Sigmoid colon (tissue), 7 donors: ENCODE results near the gene FIBCD1. TPM values are rescaled to one million over a fixed set of nuclear protein-coding genes. Genes with fewer than 3 reads are reported as not detected.

ENCODE experiments used
- DNase-seq: peaks from one replicate; pipeline ENCODE4 v3.0.0-alpha.2; 2019
- H3K27ac ChIP-seq, 4 donors: fragments of 200-600 bp; sonication (generic); one replicate each; pipeline ENCODE4 v1.5.1; 2016 to 2019; ENCODE audit warnings: mild to moderate bottlenecking in 1 of 4
- H3K27me3 ChIP-seq, 3 donors: fragments of 200-600 bp; sonication (generic); one replicate each; pipeline ENCODE4 v1.5.1; 2019; ENCODE audit warnings: mild to moderate bottlenecking in 1 of 3
- H3K36me3 ChIP-seq, 4 donors: fragments of 200-600 bp; sonication (generic); one replicate each; pipeline ENCODE4 v1.5.1; 2016 to 2019
- H3K4me1 ChIP-seq, 4 donors: fragments of 200-600 bp; sonication (generic); one replicate each; pipeline ENCODE4 v1.5.1; 2017 to 2019
- H3K4me3 ChIP-seq, 4 donors: fragments of 200-600 bp; sonication (generic); one replicate each; pipeline ENCODE4 v1.5.1; 2017 to 2019; ENCODE audit warnings: mild to moderate bottlenecking in 2 of 4, moderate library complexity in 1 of 4
- H3K9me3 ChIP-seq, 4 donors: fragments of 200-600 bp in 3 of 4; sonication (generic) in 3 of 4; one replicate each; pipeline versions ENCODE4 v1.5.1 to v1.6.1; 2013 to 2019
- CTCF ChIP-seq, 4 experiments: fragments of 450-650 bp in 3 of 4; fragments of 200-600 bp in 1 of 4; IDR thresholded peaks; one replicate each; pipeline ENCODE4 v1.5.1; 2016 to 2019; ENCODE audit warnings: antibody characterized with exemption in 4 of 4, mild to moderate bottlenecking in 3 of 4, moderate library complexity in 2 of 4
- EP300 ChIP-seq, 4 donors: sonication (generic); formaldehyde crosslinking; IDR thresholded peaks; one replicate each; pipeline ENCODE4 v1.6.1; 2017; ENCODE audit warnings: antibody characterized with exemption in 4 of 4
- POLR2A ChIP-seq, 2 donors: fragments of 450-650 bp; IDR thresholded peaks; one replicate each; pipeline ENCODE4 v1.6.1; 2016; ENCODE audit warnings: antibody characterized with exemption in 2 of 2, mild to moderate bottlenecking in 2 of 2, moderate library complexity in 2 of 2
- POLR2AphosphoS5 ChIP-seq, 4 donors: sonication (generic); formaldehyde crosslinking; IDR thresholded peaks; one replicate each; pipeline ENCODE4 v1.6.1; 2017; ENCODE audit warnings: antibody characterized with exemption in 4 of 4
- WGBS, 2 donors: extraction: QIAGEN DNeasy Blood & Tissue Kit; methylation state at CpG; one replicate each; pipeline ENCODE4 v1.1.7; 2013; 5-methylcytosine and 5-hydroxymethylcytosine counted together
- intact Hi-C: fragments of 100-400 bp; cut with DNase I; formaldehyde crosslinking; loops from one replicate; pipeline ENCODE4 v1.15.1; 2023
- polyA plus RNA-seq, 3 donors: library from polyadenylated mRNA; stranded (reverse); fragments of 200-250 nt; gene quantifications; one replicate each; pipeline ENCODE4 v1.2.3, GENCODE V29; 2013
- total RNA-seq, 4 donors: library from RNA; depleted of rRNA; stranded (reverse); fragments of >200 nt; gene quantifications; one replicate each; pipeline ENCODE4 v1.1.0, GENCODE V29; 2016
- donor health status: healthy with polysubstance abuse.
- donor health status: Bipolar disorder and iron deficiency.
- donor health status: healthy.

The FIBCD1 gene
- total and polyA plus RNA-seq, 7 donors, result 0.36 to 11.9 (median 10.6) TPM; not detected in 3

GRCh38 chr9:130923611-130924447 is 15.2 kb downstream of the FIBCD1 start:
- Histone ChIP-seq H3K4me1 (peaks cover 0 to 14% (median 4%) of the 10 kb centered on the region in 4 donors), H3K9me3 (no peaks in the 10 kb centered on the region), H3K27me3 (peaks cover 0 to 15% (median 7%) of the 10 kb centered on the region in 3 donors), H3K4me3 (no peak overlapping the region), H3K36me3 (no peaks in the 10 kb centered on the region), H3K27ac (no peak overlapping the region)
- 90% methylated on average over 42 of the region's 42 CpGs for WGBS, 2 donors
- no peak for TF ChIP-seq POLR2A (IDR thresholded peaks at IDR 0.05)
- no peak for TF ChIP-seq POLR2AphosphoS5 (IDR thresholded peaks at IDR 0.05)
- TF ChIP-seq CTCF (IDR thresholded peaks at IDR 0.05), result no peak
- TF ChIP-seq EP300 (IDR thresholded peaks at IDR 0.05), result no peak
- intact Hi-C loops, result no loop called here
- no peak for DNase-seq

GRCh38 chr9:130922893-130923610 is 16.0 kb downstream of the FIBCD1 start:
- Histone ChIP-seq H3K27ac (no peak overlapping the region), H3K36me3 (no peaks in the 10 kb centered on the region), H3K4me1 (peaks cover 0 to 9% (median 0%) of the 10 kb centered on the region in 4 donors), H3K4me3 (no peak overlapping the region), H3K27me3 (peaks cover 0 to 15% (median 7%) of the 10 kb centered on the region in 3 donors), H3K9me3 (no peaks in the 10 kb centered on the region)
- no peak for TF ChIP-seq CTCF (IDR thresholded peaks at IDR 0.05)
- TF ChIP-seq POLR2A (IDR thresholded peaks at IDR 0.05), result no peak
- no peak for TF ChIP-seq EP300 (IDR thresholded peaks at IDR 0.05)
- TF ChIP-seq POLR2AphosphoS5 (IDR thresholded peaks at IDR 0.05), result no peak
- no peak for DNase-seq
- intact Hi-C loops, result no loop called here
- WGBS, 2 donors, result 82 to 89% methylated on average over 16 of the region's 16 CpGs

GRCh38 chr9:130921989-130922892 is 16.8 kb downstream of the FIBCD1 start:
- 86 to 90% methylated on average over 31 of the region's 31 CpGs for WGBS, 2 donors
- TF ChIP-seq POLR2AphosphoS5 (IDR thresholded peaks at IDR 0.05) (no peak), EP300 (IDR thresholded peaks at IDR 0.05) (no peak), POLR2A (IDR thresholded peaks at IDR 0.05) (no peak), CTCF (IDR thresholded peaks at IDR 0.05) (no peak)
- H3K9me3 ChIP-seq, result no peaks in the 10 kb centered on the region
- H3K4me3 ChIP-seq, result no peak overlapping the region
- DNase-seq, result no peak
- no peak overlapping the region for H3K27ac ChIP-seq
- peaks cover 0 to 8% (median 0%) of the 10 kb centered on the region in 4 donors for H3K4me1 ChIP-seq
- peaks cover 0 to 15% (median 7%) of the 10 kb centered on the region in 3 donors for H3K27me3 ChIP-seq
- intact Hi-C loops, result no loop called here
- no peaks in the 10 kb centered on the region for H3K36me3 ChIP-seq

GRCh38 chr9:130921300-130921988 is 17.6 kb downstream of the FIBCD1 start:
- Histone ChIP-seq H3K27ac (no peak overlapping the region), H3K9me3 (no peaks in the 10 kb centered on the region), H3K36me3 (no peaks in the 10 kb centered on the region), H3K27me3 (peaks cover 0 to 15% (median 7%) of the 10 kb centered on the region in 3 donors), H3K4me1 (peaks cover 0 to 8% (median 0%) of the 10 kb centered on the region in 4 donors), H3K4me3 (no peak overlapping the region)
- DNase-seq, result no peak
- TF ChIP-seq POLR2A (IDR thresholded peaks at IDR 0.05) (no peak), EP300 (IDR thresholded peaks at IDR 0.05) (no peak), CTCF (IDR thresholded peaks at IDR 0.05) (no peak), POLR2AphosphoS5 (IDR thresholded peaks at IDR 0.05) (no peak)
- intact Hi-C loops, result no loop called here
- 66 to 80% methylated on average over 29 of the region's 29 CpGs for WGBS, 2 donors
